Fibroblast of the conjunctiva (primary cell): Measurements from ENCODE around the gene SIAH3.

Experiments used
- DNase-seq: peaks from one replicate; pipeline ENCODE4 v3.0.0-alpha.2; 2010; ENCODE audit warnings: low read depth

SIAH3 gene

GRCh38 chr13:45863709-45864590 lies 12.4 kb upstream of the SIAH3 start:
- DNase-seq, result no peak

DNA sequence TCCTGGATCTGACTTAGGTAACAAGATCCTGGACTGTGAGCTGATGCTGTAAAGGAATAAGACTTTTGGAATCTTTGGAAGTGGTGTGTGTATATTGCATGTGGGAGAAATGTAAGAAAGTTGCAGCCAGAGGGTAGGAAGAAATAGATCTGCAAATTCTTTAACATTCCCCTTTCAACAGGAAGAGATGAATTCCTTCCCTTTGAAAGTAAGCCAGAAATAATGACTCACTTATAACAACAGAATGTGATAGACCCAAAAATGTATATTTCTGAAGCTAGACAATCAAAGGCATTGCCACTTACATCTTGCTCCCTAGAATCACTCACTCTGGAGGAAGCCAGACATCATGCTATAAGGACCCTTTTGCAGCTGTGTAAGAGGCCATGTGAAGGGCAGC lies 9.8 kb upstream of the SIAH3 start:
- DNase-seq, result no peak

- no peak for DNase-seq
These were observed 8.7 kb upstream of the SIAH3 start for GRCh38 chr13:45860240-45860639.

DNA sequence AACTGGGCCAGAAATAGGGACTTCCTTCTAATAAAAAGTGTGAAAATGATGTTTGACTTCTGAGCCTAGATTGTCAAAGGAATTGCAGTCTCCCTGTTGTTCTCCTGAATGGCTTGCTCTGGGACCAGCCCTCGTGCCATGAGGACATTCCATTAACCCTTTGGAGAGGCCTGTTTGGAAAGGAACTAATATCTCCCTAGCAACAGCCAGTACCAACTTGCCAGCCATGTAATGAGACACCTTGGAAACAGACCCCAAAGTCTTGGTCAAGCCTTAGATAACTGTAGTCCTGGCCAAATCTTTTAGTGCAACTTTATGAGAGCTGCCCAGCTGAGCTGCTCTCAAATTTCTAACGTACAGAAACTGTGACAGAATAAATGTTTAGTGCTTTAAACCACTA lies 8.2 kb upstream of the SIAH3 start:
- DNase-seq, result no peak

- DNase-seq, result no peak
These were observed 941 bp upstream of the SIAH3 start for GRCh38 chr13:45852494-45852893.

- DNase-seq, result no peak
These were observed 403 bp upstream of the SIAH3 start for GRCh38 chr13:45851956-45852355.

- no peak for DNase-seq
These were observed 1.4 kb downstream of the SIAH3 start for GRCh38 chr13:45850027-45850613.

- DNase-seq, result no peak
These were observed 2.1 kb downstream of the SIAH3 start for GRCh38 chr13:45849408-45849807.

GRCh38 chr13:45847554-45848224 lies 3.9 kb downstream of the SIAH3 start:
- DNase-seq, result no peak

DNA sequence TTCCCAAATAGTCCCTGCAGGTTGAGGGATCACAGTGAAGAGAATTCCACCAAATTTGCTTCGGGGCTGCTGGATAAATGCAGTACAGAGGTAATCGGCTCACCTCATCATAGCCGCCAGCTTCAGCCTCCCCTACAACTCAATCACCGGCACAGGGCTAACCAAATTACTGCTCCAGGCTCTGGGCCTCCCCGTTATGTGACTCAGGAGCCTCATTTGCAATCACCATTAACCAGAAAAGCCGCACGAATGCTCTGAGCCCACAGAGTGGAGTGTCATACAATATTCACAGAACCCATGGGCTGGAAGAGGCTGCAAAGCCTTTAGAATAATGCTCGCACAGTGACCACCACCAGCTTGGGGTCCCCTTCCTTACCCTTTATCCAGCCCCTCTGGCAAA lies 4.9 kb downstream of the SIAH3 start:
- DNase-seq, result no peak

- DNase-seq, result no peak
These were observed 13.3 kb downstream of the SIAH3 start for GRCh38 chr13:45838171-45838745.

- DNase-seq, result no peak
These were observed 14.4 kb downstream of the SIAH3 start for GRCh38 chr13:45837111-45837510.

- no peak for DNase-seq
These were observed 17.1 kb downstream of the SIAH3 start for GRCh38 chr13:45834411-45834994.

DNA sequence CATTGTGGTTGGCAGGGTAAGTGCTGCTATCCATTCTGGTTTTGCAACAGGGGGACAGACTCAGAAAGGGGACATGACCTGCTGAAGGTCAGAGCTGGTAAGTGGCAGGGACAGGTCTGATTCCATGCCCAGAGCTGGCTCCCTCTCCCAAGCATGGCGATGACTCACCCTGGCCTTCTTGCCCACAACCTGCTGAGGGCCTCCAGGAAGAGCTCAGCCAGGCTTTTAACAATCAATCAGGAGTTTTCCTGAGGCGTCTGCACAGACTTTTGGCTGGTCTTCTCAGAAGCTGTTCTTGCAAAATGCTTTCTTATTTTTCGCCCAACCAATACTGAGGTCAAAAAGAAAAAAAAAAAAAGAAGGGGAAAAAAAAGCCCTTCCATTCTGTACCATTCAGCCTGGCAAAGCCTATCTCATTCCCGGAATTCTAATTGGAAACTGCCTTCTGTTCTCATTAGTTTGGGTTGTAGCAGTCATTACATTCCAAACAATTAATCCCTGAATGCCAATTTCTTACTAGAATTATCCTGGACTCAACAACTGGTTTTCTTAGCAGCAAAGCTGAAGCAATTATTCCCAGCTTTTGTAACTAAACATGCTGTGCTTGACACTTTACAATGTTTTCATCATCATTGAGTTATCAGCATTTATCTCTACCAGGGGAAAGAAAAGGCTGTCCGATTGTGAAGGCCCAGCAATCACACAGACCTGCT lies 17.7 kb downstream of the SIAH3 start:
- DNase-seq, result no peak

- no peak for DNase-seq
These were observed 18.3 kb downstream of the SIAH3 start for GRCh38 chr13:45833242-45833641.

GRCh38 chr13:45831851-45832250 lies 19.7 kb downstream of the SIAH3 start:
- no peak for DNase-seq

- no peak for DNase-seq
These were observed 21.4 kb downstream of the SIAH3 start for GRCh38 chr13:45830121-45830520.

GRCh38 chr13:45828256-45828968 lies 23.1 kb downstream of the SIAH3 start:
- DNase-seq, result no peak

DNA sequence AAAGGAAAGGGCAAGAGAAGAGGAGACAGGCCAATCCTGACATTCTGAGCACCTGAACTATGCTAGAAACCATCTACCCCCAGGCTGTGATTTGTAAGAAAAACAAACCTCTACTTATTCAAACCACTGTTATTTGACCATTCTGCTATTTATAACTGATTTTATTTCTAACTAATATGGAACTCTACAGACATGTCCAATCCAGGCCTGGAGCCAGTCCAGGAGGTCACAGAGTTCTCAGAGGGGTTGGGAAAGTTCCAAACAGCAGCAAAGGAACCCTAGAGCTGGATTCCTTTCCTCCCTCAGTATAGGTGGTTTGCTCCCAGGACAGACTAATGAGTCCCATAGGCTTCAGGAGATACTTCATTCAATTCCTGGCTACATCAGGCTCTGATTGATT lies 24.2 kb downstream of the SIAH3 start:
- no peak for DNase-seq

- no peak for DNase-seq
These were observed 24.8 kb downstream of the SIAH3 start for GRCh38 chr13:45826731-45827130.

GRCh38 chr13:45825387-45825650 lies 26.2 kb downstream of the SIAH3 start:
- DNase-seq, result no peak
